Activated CD8-positive, alpha-beta memory T cell treated with anti-CD3 and anti-CD28 coated beads, Interleukin-2, amount 50 U/mL, for 24 hours (primary cell): Measurements from ENCODE around the gene TRIM29.

Experiments
- DNase-seq: peaks from one replicate; pipeline ENCODE4 v3.0.0-alpha.2; 2020; ENCODE audit errors: extremely low read depth

TRIM29 gene

DNA sequence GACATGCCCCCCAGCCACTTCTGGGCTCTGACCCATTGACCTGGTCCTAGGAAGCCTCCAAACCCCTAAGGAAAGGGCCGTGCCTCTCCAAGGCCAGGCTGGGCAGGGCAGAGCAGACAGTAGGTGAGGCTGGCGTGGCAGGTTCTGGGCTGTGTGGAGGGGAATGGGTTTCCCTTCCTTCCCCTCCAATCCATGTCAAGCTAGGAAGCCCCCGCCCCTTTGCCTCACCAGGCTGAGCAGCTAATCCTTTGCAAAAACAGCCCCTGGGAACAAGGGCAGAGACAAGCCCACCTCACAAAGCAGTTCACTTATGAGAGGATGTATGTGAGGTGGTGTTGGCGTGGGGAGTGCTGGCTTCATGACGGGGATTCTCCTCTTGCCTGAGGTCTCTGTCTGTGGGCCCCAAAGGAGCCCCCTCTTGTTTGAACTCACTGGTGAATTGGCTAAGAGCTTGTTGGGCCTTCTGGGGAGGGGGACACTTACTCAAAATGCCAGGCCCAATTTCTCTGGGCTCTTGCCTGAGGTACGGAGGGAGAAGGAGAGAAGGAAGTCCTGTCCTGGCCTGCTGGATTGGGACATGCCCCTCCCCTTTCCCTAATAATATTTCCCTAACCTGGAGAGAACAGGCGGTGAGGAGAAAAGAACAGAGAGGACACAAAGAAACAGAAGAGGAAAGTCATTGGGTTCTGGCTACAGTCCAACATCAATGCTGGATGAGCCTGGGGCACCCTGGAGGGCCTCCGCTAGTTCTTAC lies 1.6 kb upstream of the TRIM29 start:
- no peak for DNase-seq

DNA sequence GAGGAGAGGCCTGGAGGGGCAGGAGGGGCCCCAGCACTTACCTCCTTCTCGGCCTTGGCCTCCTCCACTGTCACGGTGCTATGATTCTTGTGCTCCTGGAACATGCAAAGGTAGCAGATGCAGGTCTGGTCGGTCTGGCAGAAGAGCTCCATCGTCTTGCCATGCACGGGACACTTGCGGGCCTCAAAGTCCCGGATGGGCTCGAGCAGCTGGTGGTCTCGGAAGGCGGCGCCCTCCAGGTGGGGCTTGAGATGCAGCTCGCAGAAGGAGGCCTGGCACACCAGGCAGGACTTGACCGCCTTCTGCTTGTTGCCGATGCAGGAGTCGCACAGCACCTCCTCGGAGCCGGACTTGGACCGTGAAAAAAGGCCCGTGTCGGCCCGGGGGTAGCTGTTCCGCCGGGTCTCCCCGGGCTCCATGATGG lies 714 bp downstream of the TRIM29 start:
- no peak for DNase-seq

DNA sequence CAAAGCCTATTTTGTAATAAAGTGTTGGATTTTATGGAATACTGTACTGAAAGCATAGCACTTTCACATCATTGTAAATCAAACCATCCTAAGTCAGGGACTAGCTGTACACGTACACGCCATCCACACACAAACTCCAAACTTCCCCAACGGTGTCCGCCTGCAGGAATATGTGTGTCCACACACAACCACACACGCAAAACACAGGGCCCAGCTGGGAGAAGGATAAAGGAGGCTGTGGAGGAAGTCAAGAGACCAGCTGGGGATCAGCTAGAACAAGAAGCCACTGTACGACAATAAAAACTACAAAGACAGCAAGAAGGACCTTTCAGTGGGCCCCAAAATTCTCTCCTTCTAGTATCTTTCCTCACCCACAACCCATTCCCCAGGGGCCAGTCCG lies 1.6 kb downstream of the TRIM29 start:
- no peak for DNase-seq

DNA sequence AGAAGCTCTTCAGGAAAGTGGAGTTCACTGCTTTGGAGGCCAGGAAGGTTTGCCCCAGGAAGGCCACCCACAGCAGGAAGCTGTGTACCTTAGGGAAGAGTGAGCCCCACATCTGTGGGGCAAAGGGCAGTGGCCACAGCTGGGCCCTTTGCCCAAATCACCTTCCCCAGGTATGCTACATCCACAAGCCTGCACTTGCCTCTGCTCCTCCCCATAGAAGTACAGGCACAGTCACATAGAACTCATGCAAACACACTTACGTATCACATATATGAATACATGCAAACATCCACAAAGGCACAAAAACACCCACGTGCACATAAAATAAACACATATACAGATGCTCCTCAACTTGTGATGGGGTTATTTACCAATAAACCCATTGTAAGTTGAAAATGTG lies 2.1 kb downstream of the TRIM29 start:
- no peak for DNase-seq

DNA sequence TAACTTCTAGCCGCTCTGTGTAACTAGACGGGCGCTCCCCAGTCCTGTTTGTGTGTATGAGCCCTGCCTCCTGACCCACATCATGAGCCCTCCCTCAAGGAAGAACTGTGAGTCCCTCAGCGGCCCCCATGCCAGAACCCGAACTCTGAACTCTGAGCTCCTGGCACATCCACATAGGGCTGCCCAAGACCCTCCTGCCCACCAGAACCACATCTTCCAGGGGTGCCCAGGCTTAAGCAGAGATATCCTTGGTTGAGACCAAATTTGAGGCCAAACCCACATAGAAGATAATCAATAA lies 3.0 kb downstream of the TRIM29 start:
- DNase-seq = no peak

DNA sequence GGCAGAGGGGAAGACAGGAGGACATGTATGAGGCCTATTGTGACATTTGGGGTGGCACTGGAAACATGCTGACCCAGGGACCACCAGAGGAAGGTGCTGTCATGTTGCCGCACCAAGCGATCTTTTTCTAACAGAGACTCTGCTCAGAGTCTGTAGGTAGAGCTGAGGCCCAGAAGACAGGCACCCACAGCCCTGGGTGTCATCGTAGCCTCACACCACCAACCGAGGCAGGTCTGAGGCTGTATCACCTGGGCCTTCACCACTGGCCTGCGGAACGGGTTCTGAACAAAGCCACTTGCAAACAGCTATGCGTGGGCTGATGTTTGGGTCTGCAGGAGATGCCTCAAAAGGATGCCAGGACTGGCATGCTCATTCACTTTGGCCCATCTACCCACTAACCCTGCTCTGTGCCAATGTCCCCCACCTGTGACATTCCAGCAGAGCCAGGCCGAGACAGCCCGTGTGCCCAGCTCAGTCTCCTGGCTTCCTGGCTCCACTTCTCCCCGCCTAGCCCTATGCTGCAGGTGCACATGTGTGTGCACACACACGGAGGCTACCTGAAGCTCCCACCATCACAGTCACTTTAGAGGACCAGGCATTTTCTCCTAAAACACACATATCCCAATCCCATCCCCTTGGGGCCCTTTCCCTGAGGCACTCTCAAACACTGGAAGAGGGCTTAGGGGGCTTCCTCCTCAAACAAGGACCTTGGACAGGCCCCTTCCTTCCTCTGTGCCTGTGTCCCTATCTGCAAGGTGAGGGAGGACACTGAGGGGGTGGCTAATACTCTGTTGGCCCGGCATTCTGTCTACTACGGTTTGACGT lies 3.6 kb downstream of the TRIM29 start:
- no peak for DNase-seq

DNA sequence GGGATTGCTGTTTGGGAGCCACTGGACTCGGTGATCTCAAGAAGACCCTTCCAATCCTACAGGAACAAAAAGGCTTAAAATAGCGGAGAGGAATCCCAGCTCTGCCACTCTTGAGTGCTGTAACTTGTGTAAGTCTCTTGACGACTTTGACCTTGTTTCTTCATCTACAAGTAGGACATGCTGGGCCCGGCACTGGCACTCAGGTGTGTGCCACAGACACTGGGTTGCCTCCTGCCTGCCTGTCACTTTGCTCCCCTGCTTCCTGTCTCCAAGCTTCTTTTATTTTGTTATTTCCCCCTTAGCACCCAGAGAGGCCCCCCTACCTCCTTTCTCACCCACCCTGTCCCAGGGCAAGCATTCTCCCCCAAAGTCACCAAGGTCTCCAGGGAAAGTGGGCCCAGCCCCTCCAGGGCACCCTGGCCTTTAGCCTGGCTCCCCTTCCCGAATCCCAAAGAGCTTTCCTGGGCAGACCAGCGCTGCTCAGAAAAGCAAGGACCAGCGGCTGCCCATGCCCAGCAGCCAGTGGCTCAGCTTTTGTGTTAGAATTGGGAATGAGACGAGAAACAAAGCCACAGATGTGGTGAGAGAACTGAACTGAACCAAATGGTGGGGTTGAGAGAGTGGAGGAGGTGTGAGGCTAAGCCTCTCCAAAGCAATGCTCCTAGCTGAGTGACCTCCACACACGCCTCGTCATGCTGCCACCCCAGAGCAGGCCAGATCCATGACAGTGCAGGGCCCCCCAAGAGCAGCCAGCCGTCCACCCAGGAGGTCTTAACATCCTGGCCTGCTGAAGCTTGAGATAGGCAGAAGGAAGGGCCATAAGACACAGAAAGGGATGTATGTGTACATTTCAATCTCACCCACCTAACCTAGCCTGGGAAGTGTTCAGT lies 4.5 kb downstream of the TRIM29 start:
- DNase-seq = no peak

DNA sequence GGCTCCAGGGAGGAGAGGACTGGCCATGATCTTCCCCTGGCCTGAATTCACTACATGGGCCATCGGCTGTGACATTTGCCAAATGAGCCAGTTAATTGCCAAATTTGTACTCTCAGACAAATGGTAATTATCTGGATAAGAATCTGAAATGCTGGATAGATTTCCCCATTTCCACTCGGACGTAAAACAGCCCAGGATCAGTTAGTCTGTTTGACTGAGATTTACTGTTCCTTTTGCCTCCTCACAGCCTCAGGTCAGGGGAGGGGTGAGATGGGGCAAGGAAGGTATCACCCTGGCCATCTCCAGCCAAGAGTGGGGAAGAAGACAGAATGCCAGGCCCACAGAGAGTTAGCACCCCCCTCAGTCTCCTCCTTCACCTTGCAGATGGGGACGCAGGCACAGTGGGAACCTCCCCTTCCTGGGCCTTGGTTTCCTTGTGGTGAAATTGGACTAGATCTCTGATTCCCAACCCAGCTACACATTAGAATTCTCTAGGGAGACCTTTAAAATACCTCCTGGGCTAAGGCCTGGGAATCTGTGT lies 5.2 kb downstream of the TRIM29 start:
- no peak for DNase-seq

DNA sequence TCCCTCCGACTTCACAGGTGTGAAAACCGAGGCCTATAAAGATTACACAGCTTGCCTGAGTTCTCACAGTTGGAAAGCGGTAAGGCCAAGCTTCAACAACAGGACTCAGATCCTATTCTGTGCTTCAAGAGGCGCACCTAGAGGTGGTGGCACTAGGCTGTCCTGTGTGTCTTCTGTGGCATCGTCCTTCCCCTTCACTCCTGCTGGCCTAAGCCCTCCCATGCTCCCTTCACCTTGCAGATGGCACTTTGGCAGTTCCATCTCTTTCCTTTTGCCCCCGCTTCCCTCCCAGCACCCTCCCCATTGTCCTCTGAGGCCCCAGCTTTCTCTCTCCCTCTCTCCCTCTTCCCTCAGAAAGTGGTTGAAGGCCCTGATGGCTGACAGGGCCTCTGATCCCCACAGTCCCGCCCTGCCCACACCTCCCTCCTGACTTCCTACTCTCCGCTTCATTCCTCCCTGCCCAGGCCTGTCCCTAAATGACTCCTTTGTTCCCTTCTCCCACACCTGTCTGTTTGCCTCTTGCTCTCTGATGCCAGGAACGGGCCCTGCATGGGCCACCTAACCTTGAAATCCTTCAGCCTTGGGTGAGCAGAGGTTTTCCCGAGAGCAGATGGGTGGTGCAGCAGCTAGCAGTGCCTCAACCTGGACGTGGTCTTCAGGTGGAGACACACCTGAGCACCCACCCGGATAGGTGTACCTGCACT lies 5.8 kb downstream of the TRIM29 start:
- DNase-seq = no peak

DNA sequence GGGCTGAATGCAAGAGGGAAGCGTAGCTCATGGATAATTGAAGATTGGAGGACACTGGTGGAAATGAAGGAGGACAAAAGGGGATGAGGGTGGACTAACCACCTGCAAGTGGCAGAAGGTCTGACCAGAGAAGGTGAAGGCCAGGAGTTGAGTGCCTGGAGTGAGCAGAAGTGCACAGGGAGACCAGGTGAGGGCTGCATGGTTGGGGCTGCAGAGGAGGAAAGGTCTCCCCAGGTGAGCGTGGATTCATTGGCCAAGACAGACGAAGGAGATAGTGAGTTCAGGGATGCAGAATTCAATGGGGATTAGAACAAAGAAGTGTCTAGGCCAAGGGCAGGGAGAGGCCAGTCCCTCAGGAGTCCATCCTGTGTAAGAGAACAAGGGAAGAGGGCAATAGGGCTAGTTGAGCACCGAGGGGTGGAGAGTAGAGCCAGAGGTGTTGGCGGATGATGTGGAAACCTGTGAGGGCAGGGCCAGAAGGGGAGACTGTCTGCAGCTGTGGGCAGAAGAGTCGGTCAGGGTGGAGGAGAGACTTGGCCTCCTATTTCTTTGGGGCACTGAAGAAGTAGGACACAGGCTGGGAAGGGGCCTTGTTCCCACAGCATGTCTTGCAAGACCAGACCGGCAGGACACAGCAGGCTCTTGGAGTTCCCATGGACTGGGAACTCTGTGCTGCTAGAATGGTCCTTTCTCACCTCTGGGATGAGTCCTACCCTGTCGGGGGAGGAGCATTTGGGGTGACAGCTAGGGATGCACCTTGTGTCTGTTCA lies 6.7 kb downstream of the TRIM29 start:
- no peak for DNase-seq

DNA sequence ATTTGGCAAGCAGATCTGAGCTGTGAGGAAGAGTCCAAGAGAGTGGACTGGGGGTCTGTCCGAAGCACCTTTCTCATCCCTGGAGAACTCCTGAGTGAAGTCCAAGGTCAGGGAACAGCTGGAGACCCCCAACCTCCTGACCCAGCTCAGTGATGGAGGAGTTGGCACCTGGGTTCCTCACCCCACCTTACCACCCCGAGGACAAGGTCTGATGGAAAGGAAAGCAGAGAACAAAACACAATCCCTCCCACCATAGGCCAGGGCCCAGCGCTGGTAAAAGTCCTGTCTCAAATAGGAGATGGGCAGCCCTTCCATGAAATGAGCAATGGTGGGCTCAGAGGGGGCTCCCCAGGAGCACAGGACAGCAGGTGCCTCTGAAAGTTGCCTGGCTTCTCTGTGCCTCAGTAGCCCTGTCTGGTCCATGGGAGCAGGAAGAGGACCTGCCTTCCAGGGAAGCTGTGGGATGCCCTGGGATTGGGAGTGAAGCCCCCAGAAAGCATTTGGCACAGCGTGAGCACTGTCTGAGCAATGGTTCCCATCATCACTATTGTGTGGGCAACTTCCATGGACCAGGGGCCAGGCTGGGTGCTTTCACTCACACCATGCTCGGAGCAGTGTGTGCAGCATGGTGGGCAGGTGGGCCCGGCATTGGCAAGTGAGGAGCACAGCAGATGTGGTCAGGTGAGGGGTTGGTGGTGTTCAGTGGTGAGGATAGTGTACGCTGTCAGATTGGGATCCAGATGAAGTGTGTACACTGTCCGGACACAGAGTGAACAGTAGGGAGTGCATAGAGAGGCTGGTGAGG lies 7.5 kb downstream of the TRIM29 start:
- no peak for DNase-seq

DNA sequence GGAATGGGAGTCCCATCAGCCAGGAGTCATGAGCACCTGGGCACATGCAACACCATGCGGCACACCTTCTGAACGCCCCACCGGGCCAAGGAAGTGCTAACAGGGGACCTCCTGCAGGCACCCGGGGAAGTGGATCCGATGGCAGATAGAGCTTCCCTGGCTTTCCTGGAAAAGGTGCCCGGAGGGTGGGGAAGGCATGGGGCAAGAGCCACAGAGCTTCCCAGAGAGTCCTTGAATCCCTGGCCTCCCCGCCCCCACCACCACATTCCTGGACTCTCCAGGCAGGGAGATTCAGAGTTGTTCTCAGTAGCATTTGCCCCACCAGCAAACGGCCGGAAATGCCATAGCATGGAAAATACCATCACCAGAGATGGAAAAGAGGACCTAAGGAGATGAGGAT lies 8.3 kb downstream of the TRIM29 start:
- no peak for DNase-seq

DNA sequence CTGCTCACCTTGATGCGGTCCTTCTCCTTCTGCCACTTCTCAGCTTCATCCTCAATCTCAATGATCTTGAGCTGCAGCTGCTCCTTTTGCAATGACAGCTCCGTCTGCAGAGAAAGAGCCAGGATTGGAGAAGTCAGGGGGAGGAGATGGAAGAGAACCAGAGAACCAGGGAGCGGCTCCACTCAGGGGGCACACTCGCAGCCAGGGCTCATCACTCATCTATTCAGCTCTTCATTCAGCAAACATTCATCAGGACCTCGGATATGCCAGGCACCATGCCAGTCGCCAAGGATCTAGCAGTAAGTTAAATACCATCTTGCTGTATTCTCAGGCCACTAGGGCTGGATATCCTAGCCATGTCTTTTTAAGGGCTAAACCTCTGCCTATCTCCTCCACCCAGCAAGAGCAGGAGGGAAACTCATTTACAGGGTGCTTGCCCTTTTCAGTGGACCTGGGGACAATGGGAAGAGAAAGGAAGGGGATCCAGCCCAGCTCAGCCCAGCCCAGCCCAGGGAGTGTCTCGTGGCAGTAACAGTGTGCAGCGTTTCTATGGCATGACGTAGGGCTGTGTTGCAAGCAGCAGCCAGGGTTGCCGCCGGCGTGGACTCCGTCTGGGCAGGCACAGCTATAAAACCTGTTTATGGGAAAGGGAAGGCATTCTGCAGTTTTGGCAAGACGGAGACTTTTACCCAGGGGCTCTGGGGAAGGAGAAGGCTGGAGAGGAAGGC lies 9.4 kb downstream of the TRIM29 start:
- DNase-seq = no peak

DNA sequence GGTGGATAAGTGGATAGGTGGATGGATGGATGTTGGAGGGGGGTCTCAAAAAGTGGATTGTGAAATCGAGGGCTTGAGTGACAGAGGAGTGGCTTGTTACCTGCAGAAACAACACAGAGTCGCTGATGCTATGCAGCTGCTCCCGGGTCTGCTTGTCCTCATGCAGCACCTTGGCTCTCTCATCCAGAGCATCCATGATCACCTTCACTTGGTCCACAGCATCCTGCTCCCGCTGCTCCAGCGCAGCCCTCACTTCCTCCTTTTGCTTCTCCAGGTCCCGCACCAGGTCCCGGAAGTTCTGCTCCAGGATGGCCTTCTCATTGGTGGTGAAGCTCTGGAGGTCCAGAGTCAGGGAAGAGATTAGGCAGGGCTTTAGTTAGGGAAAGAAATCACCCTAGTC lies 10.7 kb downstream of the TRIM29 start:
- DNase-seq = no peak

DNA sequence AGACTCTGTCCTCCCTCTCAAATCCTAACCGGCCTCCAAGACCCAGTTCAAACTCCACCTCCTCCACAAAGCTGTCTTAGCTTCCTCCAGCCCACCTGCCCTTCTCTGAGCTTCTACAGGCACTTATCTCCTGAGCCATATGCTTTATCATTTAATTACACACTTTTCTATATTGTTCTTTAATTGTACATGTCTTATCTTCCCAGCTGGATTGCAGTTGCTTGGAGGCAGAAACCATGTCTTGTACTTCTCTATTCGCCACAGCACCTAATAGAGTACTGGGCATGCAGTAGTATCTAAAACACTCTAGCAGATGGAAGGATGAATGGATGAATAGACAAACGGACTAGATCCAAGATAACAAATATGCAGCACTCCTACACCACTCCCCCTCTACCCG lies 11.3 kb downstream of the TRIM29 start:
- DNase-seq = no peak

DNA sequence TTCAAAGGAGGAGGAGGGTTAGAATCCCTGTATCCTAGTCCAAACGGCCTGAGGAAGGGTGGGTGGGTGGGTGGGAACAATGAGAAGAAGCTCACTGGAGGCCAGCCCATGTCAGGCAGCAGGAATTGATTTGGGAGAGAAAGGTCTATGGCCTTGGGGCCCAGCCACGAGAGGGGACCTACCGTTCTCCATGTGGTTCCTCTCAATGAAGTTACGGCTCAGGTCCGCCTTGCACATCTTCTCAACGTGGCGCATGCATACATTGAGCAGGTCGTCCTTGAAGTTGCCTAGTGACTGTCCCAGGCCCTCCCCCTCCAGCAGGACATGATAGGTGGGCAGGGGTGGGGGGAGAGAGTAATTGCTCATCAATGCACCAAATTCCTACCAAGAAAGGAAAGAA lies 12.4 kb downstream of the TRIM29 start:
- no peak for DNase-seq

DNA sequence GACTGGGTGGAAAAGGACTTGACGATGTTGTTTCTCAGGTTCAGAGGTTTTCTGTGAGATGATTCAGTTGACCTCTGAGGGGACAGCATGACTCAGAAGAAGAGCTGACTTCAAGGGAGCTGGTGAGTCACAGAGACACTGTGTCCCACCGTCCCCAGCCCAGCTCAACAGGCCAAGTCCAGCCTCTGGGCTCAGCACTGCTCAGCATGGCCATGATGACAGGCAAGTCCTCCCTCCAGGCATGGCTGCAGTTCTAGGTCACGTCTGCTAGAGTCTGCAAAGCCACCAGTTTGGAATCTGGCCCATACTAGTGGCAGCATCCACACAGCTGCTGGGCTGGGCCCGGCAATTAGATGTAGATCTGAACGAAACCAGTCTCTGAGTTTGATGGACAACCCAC lies 12.9 kb downstream of the TRIM29 start:
- DNase-seq = no peak

DNA sequence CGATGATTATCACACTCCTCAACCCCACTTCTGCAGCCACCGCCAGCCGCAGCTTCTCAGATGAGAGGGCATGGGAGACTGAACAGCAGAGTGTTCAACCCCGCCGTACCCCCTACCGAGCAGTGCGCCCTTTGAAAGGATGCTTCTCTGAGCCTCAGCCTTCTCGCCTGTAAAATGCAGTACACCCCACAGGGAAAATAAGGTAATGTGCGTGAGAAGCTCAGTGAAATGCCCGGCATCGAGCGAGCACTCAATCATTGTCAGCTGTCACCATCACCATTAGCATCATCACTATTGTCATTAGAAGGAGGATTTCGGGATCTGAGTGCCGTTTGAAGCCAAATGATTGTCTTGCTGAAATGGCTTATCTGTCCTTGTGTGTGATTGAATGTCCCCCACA lies 13.6 kb downstream of the TRIM29 start:
- no peak for DNase-seq

DNA sequence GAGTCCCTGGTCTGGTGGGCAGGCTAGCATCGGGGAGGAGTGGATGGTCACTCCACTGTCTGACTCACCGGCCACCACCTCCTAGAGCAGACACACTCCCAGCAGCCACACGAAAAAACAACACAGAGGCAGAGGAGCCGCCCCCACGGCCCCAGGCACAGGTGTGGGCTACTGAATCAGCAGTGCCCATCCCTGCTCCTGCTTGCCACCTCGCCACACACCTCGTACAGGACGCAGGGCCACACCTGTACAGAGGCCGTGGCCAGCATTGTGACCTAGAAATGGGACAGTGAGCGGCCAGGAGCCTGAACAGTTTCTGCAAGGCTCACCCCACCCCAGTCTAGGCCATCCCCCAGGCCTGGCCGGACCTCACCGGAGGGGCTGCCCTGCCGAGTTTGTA lies 14.0 kb downstream of the TRIM29 start:
- DNase-seq = no peak
